NCI-H1105 treated with DMSO at 0.1 percent for 48 hours (cell line): ENCODE results near the gene CDC25C.
"Not testable (repeated sequence)": the region's sequence is repeated elsewhere in the genome, so short reads cannot be mapped to it uniquely, and the experiment has no call there.

Source experiments
- DNase-seq: peaks from one replicate; lab custom pipeline; 2025; lab: John Stamatoyannopoulos, UW

The CDC25C gene

GRCh38 chr5:138275379-138275782 is 56.2 kb downstream of the CDC25C start:
- no peak for DNase-seq

- no peak for DNase-seq
These were observed 57.3 kb downstream of the CDC25C start, which contains the start of gene GFRA3 for GRCh38 chr5:138274189-138274853. Gene GFRA3 (minus strand): TSS chr5:138274621. CDS start chr5:138274424, 197 bp downstream.

DNA sequence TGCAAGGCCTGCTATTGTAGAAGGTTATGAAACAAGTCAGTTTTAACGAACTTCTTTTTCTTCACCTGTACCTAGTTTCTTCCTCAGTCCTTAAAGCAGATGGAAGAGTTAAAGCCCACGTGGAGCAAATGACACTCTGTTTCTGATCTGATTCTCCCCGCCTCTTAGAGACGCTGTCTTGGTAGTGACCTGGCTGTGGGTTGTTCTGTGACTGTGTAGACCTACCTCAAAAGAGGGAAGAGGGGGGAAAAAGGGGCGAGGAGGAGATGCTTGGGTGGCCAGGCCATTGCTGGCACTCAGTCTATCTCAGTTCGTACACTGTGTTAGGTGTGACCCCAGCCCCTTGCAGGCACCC is 57.8 kb downstream of the CDC25C start:
- DNase-seq, result no peak

DNA sequence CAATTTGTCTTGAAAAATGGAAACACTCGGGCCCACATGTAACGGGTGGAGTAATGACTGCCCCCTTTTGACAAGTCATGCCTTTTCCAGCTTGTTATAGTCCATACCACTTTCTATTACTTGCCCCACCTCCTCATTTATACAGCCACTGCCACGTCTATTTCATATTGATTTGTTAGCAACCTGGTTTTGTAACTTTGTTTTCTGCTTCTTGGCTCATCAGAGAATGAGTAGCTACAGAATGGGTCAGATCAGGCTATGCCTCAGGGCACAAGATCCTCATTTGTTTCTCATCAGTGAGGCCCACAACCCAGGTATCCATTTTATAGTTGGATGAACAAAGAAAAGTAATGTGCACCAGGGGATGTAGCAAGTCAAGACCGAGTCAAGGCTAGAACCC is 58.9 kb downstream of the CDC25C start:
- DNase-seq, result no peak

DNA sequence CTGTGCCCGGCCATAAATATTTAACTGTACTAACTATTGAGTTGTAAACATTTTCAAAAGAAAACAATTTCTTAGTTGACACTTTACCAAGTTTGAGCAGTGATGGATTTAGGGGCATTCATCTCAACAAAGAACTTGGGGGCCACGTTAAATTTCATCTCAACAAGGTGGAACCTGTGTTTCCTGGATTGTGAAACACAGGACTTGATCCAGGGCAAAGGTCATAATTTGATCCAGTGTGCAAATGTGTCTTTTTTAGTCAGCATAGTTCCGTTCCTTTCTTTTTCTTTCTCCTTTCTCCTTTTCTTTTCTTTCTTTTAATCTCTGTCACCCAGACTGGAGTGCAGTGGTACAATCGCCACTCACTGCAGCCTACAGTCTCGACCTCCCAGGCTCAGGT is 60.3 kb downstream of the CDC25C start:
- DNase-seq, result no peak

- DNase-seq, result no peak
These were observed 67.4 kb downstream of the CDC25C start for GRCh38 chr5:138264183-138264582.

DNA sequence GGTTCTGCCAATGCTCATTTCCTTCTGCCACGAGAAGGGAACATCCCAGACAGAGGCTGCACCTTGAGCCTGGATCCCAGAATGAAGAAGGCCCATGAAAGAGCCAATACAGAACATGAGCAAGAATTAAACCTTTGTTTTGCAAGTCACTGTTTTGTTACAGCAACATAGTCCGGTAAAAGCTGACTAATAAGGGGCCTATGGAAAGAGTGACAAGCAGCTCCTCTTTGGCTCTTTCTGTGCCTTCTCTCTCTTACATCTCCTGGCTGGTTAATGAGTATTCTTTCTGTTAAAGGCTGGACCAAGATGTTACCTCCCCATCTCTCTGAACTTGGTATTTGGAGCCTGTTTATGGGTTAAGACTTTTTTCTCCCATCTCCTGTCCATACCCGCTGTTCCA is 68.0 kb downstream of the CDC25C start:
- DNase-seq, result no peak

GRCh38 chr5:138258704-138259292 is 72.8 kb downstream of the CDC25C start:
- no peak for DNase-seq

- no peak for DNase-seq
These were observed 74.0 kb downstream of the CDC25C start for GRCh38 chr5:138257583-138257982.

DNA sequence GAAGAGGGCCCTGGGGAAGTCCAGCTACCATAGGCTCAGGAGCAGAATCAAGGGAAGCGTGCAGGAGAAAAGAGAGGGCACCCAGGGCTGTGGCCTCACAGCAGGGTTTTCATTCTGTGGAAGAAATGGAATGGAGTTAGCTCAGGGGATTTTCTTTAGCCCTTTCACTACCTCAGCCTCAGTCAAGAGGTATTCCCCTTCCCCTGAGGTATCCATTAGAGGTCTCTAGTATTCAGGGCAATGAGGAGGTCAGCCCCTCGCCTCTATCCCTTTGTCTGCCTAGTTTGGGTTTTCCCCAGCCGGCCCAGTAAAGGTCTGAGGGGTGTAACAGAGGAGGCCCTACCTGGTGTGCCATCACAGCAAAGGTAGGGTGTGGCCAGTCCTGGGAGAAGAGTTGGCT is 78.7 kb downstream of the CDC25C start:
- DNase-seq, result no peak

- not testable (repeated sequence) for DNase-seq
These were observed 83.8 kb downstream of the CDC25C start for GRCh38 chr5:138247800-138248199.

GRCh38 chr5:138246822-138247221 is 84.8 kb downstream of the CDC25C start:
- no peak for DNase-seq

GRCh38 chr5:138246334-138246733 is 85.3 kb downstream of the CDC25C start:
- DNase-seq, result no peak

DNA sequence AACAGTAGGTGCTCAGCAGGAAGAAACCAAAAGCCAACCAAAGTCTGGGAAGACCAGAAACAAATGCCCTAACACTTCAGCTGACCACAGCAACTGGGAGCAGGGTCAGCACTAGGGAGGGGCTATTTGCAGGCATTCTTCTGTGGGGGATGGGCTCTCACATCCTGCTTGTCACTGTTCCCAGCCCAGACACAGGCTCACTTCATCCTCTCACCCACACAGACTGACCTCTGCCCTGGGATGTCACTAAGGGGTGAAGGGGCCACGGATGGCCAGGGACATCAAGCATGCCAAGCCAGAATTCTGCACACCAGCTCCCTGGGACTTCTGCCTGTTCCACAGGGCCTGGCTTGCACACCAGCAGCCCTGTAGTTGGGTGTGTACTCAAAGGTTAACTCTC is 85.9 kb downstream of the CDC25C start:
- DNase-seq, result no peak

DNA sequence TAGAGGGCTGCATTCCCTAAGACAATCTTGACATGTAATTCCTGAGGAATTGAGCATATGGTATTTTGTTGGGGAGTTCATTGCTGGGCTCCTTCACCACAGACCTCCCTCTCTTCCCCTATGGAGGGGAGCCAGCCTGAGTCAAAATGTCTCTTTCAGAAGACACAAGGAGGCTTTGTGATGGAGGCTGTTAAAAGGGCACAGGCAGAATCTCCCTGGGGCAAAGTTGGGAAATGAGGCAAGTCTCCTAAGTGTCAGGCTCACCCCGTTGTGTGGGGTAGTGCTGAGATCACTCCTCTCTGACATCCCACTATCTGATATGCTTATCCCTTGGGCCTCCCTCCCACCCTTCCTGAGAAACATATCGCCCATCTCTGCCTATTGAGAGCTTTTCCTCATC is 87.8 kb downstream of the CDC25C start:
- no peak for DNase-seq

DNA sequence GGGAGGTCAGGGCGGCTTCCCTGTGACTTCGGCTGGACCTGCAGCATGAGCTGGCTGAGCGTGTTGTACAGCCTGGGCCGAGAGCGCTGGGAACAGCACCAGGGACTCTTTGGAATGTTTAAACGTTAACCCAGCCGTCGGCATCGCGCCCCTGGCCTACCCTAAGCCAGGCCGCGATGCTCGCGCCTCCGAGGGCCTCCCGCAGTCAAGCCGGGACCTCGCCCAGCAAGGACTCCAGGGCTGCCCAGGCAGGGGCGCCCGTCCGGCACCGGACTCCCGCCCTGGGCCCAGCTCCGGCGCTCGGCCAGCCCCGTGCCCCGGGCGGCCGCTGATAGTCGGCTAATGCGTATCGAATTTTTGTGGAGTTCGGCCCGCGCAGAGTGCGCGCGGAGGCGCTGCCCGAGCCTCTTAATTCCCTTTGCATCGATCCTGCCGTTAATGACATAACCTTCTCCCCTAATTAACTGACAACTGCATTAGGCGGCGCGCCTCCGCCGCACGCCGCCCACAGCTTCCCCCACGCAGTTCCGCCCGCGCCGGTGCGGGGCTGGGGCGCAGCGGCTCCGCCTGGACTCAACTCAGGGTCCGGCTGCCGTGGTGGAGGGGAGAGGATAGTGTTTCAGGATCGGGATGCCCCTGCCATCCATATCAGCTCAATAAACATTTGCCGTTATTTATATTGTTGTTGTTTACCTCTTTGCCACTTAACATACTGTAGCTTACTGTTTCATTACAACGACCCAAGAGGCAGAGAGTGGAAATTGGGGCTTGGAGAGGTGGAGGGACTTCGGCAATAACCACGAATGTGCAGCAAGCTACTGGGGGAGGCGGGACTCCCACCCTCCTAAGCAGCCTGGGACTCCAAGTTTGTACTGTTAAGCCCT is 89.7 kb downstream of the CDC25C start:
- no peak for DNase-seq

GRCh38 chr5:138240650-138241385 is 90.8 kb downstream of the CDC25C start:
- no peak for DNase-seq

DNA sequence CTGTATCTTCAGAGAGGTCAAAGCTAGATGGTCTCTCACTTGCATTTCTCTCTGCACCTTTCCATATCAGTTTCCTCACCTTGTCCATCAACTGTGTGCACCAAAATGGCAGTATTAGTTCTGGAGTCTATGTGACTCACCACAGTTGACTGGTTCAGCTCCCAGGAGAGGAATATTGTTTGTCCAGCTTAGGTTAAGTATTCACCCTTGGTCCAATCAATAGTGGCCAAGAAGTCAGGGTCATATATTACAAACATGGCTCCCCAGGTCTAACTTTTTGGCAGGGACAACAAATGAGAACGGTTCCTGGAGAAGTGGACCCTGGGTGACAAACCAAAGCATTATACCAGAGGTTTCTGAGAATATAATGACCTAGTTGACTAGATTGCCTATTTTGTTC is 93.6 kb downstream of the CDC25C start:
- DNase-seq, result no peak
